ENCODE measurements around the gene GRID1.

DNA sequence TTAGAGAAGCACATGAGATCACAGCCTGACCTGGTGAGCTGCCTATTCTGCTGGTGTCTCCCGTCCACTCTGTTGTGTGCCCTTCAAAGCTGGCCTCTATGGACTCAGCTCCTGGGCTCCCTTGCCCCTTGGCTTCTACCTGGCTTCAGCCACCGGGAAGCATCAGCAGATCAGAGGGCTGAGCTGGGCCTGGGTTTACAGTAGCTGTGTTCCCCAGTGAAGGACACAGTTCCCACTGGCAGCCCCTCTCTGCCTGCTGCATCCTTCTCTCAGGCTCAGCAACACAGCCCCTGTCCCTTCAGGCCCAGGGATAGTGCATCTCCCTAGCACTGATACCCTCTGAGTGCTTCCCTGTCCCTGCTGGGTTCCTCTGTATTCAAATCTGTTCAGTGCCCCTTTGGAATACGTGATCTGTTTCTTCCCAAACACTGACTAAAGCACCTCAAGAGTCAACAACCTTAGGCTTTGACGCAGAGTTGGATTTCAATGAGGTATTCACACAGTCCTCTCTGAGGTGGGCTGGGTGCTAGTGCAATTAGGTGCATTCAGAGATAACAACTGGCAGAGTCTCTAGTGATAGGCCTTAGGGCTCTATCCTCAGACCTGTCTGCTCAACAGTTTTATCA lies 109.8 kb downstream of the GRID1 start:
- TF ChIP-seq POLR2A (conservative IDR thresholded peaks at IDR 0.05) (no peak), MAFF (IDR thresholded peaks at IDR 0.05; ENCODE audit: low read length) (no peak), KDM4B (IDR thresholded peaks at IDR 0.05; ENCODE audit: borderline replicate concordance in 2 of 2, low read depth in 1 of 2) (no peak), TCF3 (CRISPR knock-in tag; IDR thresholded peaks at IDR 0.05) (no peak), POLR2AphosphoS5 (IDR thresholded peaks at IDR 0.05; ENCODE audit: control insufficient read depth, insufficient read depth, low read depth, low read length) (no peak), NFE2L1 (tag; IDR thresholded peaks at IDR 0.05; ENCODE audit: borderline replicate concordance, low read depth) (no peak), ZNF830 (CRISPR knock-in tag; IDR thresholded peaks at IDR 0.05) (no peak), RBBP5 (IDR thresholded peaks at IDR 0.05; ENCODE audit: borderline replicate concordance, insufficient read depth, low read length, poor library complexity, severe bottlenecking) (no peak), BDP1 (IDR thresholded peaks at IDR 0.05; ENCODE audit: insufficient read depth, insufficient read length) (no peak), SIN3B (IDR thresholded peaks at IDR 0.05; ENCODE audit: low read depth) (no peak), EP300 (IDR thresholded peaks at IDR 0.05; ENCODE audit: low read length) (no peak), CBX2 (IDR thresholded peaks at IDR 0.05; ENCODE audit: insufficient read depth, low read length, poor library complexity, severe bottlenecking) (no peak)
- TF ChIP-seq, protein P1, sequence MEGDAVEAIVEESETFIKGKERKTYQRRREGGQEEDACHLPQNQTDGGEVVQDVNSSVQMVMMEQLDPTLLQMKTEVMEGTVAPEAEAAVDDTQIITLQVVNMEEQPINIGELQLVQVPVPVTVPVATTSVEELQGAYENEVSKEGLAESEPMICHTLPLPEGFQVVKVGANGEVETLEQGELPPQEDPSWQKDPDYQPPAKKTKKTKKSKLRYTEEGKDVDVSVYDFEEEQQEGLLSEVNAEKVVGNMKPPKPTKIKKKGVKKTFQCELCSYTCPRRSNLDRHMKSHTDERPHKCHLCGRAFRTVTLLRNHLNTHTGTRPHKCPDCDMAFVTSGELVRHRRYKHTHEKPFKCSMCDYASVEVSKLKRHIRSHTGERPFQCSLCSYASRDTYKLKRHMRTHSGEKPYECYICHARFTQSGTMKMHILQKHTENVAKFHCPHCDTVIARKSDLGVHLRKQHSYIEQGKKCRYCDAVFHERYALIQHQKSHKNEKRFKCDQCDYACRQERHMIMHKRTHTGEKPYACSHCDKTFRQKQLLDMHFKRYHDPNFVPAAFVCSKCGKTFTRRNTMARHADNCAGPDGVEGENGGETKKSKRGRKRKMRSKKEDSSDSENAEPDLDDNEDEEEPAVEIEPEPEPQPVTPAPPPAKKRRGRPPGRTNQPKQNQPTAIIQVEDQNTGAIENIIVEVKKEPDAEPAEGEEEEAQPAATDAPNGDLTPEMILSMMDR (IDR thresholded peaks at IDR 0.05 in 2 of 3, conservative IDR thresholded peaks at IDR 0.05 in 1 of 3; ENCODE audit: insufficient read depth in 2 of 3, low read depth in 1 of 3, low read length in 3 of 3), result no peak
- TF ChIP-seq, protein P2, sequence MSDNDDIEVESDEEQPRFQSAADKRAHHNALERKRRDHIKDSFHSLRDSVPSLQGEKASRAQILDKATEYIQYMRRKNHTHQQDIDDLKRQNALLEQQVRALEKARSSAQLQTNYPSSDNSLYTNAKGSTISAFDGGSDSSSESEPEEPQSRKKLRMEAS (CRISPR knock-in tag; IDR thresholded peaks at IDR 0.05), result no peak
